ENCODE results near the gene RNF13.

Gene RNF13

GRCh38 chr3:149998946-149999345, 185.9 kb downstream of the RNF13 start:
- no peak for DNase-seq (ENCODE audit: low read depth)

GRCh38 chr3:149999421-149999820, 186.4 kb downstream of the RNF13 start:
- no peak for DNase-seq (ENCODE audit: low read depth)

GRCh38 chr3:150000641-150001040, 187.6 kb downstream of the RNF13 start:
- DNase-seq (ENCODE audit: low read depth): no peak

GRCh38 chr3:150005243-150006112, 192.5 kb downstream of the RNF13 start:
- DNase-seq (ENCODE audit: low read depth): no peak

DNA sequence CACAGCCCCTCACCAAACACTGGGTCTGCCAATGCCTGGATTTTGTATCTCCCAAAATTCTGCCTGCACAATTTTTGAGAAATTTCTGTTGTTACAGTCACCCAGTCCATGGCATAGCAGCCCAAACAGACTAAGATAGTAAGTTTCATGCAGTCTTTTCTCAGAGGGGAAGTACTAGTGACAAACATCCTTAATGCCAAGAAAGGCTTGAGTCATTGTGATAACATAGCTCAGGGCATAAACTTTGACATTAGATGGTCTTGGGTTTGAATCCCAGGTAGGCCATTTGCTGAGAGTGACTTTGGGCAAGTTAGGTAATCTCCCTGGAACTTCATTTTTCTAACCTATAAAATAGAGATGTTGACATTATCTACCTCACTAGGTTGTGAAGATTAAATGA, 193.8 kb downstream of the RNF13 start:
- no peak for DNase-seq (ENCODE audit: low read depth)

All from fibroblast of the conjunctiva (primary cell).